ENCODE data around the gene OLA1. TPM values are rescaled to one million over a fixed set of nuclear protein-coding genes. Genes with fewer than 3 reads are reported as not detected.
"Not testable (repeated sequence)": the region's sequence is repeated elsewhere in the genome, so short reads cannot be mapped to it uniquely, and the experiment has no call there.

The OLA1 gene
- total RNA-seq, 3 donors from 2014 or later: 56.0 to 73.7 (median 69.1) TPM

DNA sequence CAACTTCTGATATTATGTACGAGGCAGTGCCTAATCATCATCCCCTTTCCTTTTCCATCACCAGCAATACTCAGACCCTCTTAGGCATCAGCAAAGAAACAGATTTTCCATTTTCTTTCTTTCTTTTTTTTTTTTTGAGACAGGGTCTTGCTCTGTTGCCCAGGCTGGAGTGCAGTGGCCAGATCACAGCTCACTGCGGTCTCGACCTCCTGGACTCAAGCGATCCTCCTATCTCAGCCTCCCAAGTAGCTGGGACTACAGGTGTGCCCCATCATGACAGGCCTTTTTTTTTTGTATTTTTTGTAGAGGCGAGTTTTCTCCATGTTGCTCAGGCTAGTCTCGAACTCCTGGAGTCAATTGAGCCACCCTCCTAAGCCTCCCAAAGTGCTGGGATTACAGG lies 5.9 kb upstream of the OLA1 start:
- Histone ChIP-seq H3K36me3 (no peaks in the 10 kb centered on the region), H3K4me3 (no peak overlapping the region), H3K27me3 (no peaks in the 10 kb centered on the region), H3K4me1 (no peaks in the 10 kb centered on the region), H3K9me3 (no peaks in the 10 kb centered on the region), H3K27ac (no peak overlapping the region)
- intact Hi-C loops (cut with DNase I; ENCODE audit: low total_unique reads): no loop called here
- DNase-seq (ENCODE audit: low spot score in 2 of 2): no peak
- no peak for TF ChIP-seq POLR2A (IDR thresholded peaks at IDR 0.05)
- TF ChIP-seq, protein P1, sequence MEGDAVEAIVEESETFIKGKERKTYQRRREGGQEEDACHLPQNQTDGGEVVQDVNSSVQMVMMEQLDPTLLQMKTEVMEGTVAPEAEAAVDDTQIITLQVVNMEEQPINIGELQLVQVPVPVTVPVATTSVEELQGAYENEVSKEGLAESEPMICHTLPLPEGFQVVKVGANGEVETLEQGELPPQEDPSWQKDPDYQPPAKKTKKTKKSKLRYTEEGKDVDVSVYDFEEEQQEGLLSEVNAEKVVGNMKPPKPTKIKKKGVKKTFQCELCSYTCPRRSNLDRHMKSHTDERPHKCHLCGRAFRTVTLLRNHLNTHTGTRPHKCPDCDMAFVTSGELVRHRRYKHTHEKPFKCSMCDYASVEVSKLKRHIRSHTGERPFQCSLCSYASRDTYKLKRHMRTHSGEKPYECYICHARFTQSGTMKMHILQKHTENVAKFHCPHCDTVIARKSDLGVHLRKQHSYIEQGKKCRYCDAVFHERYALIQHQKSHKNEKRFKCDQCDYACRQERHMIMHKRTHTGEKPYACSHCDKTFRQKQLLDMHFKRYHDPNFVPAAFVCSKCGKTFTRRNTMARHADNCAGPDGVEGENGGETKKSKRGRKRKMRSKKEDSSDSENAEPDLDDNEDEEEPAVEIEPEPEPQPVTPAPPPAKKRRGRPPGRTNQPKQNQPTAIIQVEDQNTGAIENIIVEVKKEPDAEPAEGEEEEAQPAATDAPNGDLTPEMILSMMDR (IDR thresholded peaks at IDR 0.05): no peak

DNA sequence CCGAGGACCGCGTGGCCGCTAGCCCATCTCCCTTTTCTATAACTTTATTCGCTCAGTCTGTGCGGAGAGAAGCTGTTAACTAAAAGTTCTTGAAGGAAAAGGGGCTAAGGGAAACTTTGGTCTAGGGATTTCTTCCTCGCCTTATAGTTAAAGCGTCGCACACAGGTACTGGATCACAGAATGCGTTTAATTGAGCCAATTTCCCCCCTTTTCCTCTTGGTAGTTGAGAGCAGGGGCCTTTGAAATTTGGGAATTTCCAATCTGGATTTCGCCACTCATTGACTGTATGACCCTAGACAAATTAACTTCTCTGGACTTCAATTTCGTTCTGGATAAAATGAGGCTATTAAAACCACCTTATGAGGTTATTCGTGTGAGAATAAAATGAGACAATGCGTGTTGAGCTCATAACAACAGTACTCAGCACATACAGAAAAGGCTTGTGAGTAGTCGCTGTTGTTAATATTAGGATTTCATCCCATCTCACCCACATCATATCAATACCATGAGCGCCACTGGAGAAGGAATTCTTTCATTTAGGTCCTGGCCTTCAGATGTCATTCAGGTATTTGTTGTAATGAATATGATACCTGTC lies 763 bp upstream of the OLA1 start:
- H3K27me3 ChIP-seq: no peaks in the 10 kb centered on the region
- no peaks in the 10 kb centered on the region for H3K36me3 ChIP-seq
- peak overlapping the region; percentile 70 to 85 (median 79) for H3K4me3 ChIP-seq
- peaks cover 0 to 6% of the 10 kb centered on the region in 2 donors for H3K4me1 ChIP-seq
- H3K27ac ChIP-seq: peak overlapping the region; percentile 84 to 89
- TF ChIP-seq, protein P1 (IDR thresholded peaks at IDR 0.05): no peak
- TF ChIP-seq POLR2AphosphoS5 (IDR thresholded peaks at IDR 0.05): no peak
- TF ChIP-seq POLR2A (IDR thresholded peaks at IDR 0.05): no peak
- intact Hi-C loops (cut with DNase I; ENCODE audit: low total_unique reads): no loop called here
- H3K9me3 ChIP-seq: no peaks in the 10 kb centered on the region
- DNase-seq (ENCODE audit: low spot score in 2 of 2): no peak

DNA sequence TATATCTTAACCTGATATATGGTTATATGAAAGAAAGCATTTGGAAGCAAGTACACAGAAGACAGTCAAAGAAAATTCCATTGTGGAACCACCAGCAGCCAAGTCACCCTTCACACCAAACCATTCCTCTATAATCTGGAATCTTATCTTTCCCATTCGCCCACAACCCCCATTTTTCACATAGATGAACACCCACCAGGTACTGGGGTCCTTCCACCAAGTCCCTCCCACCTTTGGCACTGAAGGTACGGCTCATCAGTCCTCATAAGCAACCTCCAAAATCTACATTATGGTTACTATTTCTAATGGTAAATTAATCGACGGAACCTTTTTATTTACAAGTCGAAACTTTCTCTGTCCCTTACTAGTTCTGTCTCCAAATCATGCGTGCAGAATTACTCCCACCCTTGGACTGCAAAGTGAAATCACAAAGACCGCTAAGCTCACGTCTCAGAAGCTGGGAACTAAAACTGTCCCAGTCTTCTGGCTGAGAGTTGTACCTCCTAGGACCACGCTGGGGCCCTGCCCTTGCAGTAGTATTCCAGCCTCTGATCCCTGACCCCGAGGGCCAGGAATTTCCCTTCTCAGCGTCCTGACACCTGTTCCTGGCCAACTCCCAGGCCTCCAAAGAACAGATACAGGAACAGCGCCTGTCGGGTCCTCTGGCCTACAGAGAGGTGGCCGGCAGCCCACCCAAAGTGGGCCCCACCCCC lies 702 bp downstream of the OLA1 start:
- Histone ChIP-seq H3K4me3 (peak overlapping the region; percentile 70 to 85 (median 79)), H3K9me3 (no peaks in the 10 kb centered on the region), H3K36me3 (no peaks in the 10 kb centered on the region), H3K27me3 (no peaks in the 10 kb centered on the region), H3K27ac (peak overlapping the region; percentile 84 to 89), H3K4me1 (peaks cover 0 to 6% of the 10 kb centered on the region in 2 donors)
- intact Hi-C loops (cut with DNase I; ENCODE audit: low total_unique reads): no loop called here
- no peak for DNase-seq (ENCODE audit: low spot score in 2 of 2)
- no peak for TF ChIP-seq POLR2A (IDR thresholded peaks at IDR 0.05)
- no peak for TF ChIP-seq POLR2AphosphoS5 (IDR thresholded peaks at IDR 0.05)
- TF ChIP-seq, protein P1 (IDR thresholded peaks at IDR 0.05): no peak

DNA sequence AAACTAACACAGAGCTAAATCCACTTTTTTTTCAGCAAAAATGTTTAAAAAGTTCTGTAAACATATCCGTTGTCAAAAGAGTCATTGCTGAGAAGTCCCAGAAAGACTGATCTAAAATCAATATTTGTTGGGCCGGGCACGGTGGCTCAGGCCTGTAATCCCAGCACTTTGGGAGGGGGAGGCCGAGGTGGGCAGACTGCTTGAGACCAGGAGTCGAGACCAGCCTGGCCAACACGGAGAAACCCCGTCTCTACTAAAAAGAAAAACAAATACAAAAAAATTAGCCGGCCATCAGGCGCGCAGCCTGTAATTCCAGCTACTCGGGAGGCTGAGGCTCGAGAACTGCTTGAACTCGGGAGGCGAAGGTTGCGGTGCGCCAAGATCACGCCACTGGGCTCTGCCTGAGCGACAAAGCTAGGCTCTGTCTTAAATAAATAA lies 1.4 kb downstream of the OLA1 start:
- Histone ChIP-seq H3K9me3 (no peaks in the 10 kb centered on the region), H3K4me3 (no peak overlapping the region), H3K27ac (peak overlapping the region in 1 of 2 donors; percentile 89), H3K4me1 (peaks cover 0 to 6% of the 10 kb centered on the region in 2 donors), H3K36me3 (no peaks in the 10 kb centered on the region), H3K27me3 (no peaks in the 10 kb centered on the region)
- DNase-seq (ENCODE audit: low spot score in 2 of 2): no peak
- intact Hi-C loops (cut with DNase I; ENCODE audit: low total_unique reads): no loop called here
- TF ChIP-seq POLR2A (IDR thresholded peaks at IDR 0.05) (no peak), POLR2AphosphoS5 (IDR thresholded peaks at IDR 0.05) (no peak)
- TF ChIP-seq, protein P1 (IDR thresholded peaks at IDR 0.05): no peak

DNA sequence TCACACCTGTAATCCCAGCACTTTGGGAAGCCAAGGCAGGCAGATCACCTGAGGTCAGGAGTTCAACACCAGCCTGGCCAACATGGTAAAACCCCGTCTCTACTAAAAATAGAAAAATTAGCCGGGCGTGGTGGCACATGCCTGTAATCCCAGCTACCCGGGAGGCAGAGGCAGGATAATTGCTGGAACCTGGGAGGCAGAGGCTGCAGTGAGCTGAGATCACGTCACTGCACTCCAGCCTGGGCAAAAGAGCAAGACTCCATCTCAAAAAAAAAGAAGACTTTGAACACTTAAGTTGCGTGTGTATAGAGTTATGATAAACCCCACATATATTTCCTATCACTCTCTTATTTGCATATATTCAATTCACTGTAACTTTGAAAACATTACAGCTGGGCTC lies 2.7 kb downstream of the OLA1 start:
- H3K36me3 ChIP-seq; H3K4me1 ChIP-seq; DNase-seq (ENCODE audit: low spot score in 2 of 2); H3K27me3 ChIP-seq; H3K27ac ChIP-seq; H3K9me3 ChIP-seq; H3K4me3 ChIP-seq; intact Hi-C loops (cut with DNase I; ENCODE audit: low total_unique reads): not testable (repeated sequence)

All from breast epithelium (tissue), 4 donors.